ENCODE results near the gene PRPF8. TPM values are rescaled to one million over a fixed set of nuclear protein-coding genes. Genes with fewer than 3 reads are reported as not detected.

Gene PRPF8
- total RNA-seq, 1 experiment from 2014 or later = 296 TPM

GRCh38 chr17:1607971-1608320 is 76.7 kb downstream of the PRPF8 start:
- no peaks in the 10 kb centered on the region for H3K27me3 ChIP-seq (ENCODE audit: control insufficient read depth, insufficient read depth, low read length)
- ChIA-PET CTCF (no interaction called here), POLR2A (no interaction called here)
- in situ Hi-C loops (cut with HindIII; ENCODE audit: low pct_unique_long_range_greater_than_20kb, low sequenced_read_pairs) (no loop called here), intact Hi-C loops (cut with micrococcal nuclease; ENCODE audit: unreplicated experiment) (no loop called here)
- H3K9me3 ChIP-seq (ENCODE audit: control insufficient read depth, insufficient read depth, low read depth, low read length) = no peaks in the 10 kb centered on the region
- DNase-seq (ENCODE audit: low read depth, low spot score) = no peak
- no peaks in the 10 kb centered on the region for H3K36me3 ChIP-seq (ENCODE audit: control insufficient read depth, insufficient read depth, low read length)
- no TSS peak for BruUV-seq (replicated peaks)
- H3K4me3 ChIP-seq (ENCODE audit: low read depth in 2 of 2, low read length in 2 of 2) = no peak overlapping the region
- TF ChIP-seq TCF7L2 (IDR thresholded peaks at IDR 0.05; ENCODE audit: low read depth, low read length) = no peak
- TF ChIP-seq, protein P1, sequence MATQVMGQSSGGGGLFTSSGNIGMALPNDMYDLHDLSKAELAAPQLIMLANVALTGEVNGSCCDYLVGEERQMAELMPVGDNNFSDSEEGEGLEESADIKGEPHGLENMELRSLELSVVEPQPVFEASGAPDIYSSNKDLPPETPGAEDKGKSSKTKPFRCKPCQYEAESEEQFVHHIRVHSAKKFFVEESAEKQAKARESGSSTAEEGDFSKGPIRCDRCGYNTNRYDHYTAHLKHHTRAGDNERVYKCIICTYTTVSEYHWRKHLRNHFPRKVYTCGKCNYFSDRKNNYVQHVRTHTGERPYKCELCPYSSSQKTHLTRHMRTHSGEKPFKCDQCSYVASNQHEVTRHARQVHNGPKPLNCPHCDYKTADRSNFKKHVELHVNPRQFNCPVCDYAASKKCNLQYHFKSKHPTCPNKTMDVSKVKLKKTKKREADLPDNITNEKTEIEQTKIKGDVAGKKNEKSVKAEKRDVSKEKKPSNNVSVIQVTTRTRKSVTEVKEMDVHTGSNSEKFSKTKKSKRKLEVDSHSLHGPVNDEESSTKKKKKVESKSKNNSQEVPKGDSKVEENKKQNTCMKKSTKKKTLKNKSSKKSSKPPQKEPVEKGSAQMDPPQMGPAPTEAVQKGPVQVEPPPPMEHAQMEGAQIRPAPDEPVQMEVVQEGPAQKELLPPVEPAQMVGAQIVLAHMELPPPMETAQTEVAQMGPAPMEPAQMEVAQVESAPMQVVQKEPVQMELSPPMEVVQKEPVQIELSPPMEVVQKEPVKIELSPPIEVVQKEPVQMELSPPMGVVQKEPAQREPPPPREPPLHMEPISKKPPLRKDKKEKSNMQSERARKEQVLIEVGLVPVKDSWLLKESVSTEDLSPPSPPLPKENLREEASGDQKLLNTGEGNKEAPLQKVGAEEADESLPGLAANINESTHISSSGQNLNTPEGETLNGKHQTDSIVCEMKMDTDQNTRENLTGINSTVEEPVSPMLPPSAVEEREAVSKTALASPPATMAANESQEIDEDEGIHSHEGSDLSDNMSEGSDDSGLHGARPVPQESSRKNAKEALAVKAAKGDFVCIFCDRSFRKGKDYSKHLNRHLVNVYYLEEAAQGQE (IDR thresholded peaks at IDR 0.05; ENCODE audit: insufficient read depth in 1 of 2, low read depth in 2 of 2, low read length in 1 of 2) = no peak
- TF ChIP-seq POLR2AphosphoS5 (IDR thresholded peaks at IDR 0.05; ENCODE audit: low read depth, low read length) = no peak
- TF ChIP-seq, protein P2, sequence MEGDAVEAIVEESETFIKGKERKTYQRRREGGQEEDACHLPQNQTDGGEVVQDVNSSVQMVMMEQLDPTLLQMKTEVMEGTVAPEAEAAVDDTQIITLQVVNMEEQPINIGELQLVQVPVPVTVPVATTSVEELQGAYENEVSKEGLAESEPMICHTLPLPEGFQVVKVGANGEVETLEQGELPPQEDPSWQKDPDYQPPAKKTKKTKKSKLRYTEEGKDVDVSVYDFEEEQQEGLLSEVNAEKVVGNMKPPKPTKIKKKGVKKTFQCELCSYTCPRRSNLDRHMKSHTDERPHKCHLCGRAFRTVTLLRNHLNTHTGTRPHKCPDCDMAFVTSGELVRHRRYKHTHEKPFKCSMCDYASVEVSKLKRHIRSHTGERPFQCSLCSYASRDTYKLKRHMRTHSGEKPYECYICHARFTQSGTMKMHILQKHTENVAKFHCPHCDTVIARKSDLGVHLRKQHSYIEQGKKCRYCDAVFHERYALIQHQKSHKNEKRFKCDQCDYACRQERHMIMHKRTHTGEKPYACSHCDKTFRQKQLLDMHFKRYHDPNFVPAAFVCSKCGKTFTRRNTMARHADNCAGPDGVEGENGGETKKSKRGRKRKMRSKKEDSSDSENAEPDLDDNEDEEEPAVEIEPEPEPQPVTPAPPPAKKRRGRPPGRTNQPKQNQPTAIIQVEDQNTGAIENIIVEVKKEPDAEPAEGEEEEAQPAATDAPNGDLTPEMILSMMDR (IDR thresholded peaks at IDR 0.05) = no peak
- TF ChIP-seq SIN3A (IDR thresholded peaks at IDR 0.05; ENCODE audit: borderline replicate concordance, insufficient read depth, low read depth, low read length) = no peak
- H3K27ac ChIP-seq (ENCODE audit: low read length) = no peak overlapping the region
- no peaks in the 10 kb centered on the region for H3K4me1 ChIP-seq (ENCODE audit: control insufficient read depth, insufficient read depth, low read length)
- ATAC-seq = no peak

DNA sequence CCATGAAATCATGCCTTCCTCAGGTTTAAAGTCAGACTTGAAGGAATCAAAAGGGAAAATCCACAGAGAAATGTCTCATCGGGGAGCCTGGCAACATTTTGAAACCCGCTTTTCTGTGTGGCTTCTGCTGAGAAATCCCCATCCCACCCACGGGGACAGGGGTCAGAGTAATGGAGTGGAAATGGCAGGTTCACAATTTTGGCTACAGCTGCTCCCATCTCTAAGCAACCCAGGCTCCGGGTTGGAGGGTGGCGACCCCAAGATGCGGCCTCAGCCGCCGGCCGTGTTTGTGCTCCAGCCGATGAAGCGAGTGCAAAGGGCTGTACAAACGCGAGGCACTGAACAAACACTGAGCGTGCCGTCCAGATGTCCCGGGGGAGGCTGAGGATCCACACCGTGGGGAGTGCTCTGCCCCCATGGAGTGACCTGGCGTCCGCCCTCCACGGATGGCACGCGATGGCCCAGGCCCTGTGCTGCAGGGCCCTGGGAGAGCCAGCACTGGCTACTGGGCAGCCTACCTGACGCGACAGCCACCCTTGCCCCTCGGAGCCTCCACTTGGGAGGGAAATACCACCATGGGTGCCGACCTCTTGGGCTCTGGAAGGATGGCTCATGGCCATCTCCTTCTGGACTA is 78.2 kb downstream of the PRPF8 start:
- Histone ChIP-seq H3K36me3 (ENCODE audit: control insufficient read depth, insufficient read depth, low read length) (no peaks in the 10 kb centered on the region), H3K27me3 (ENCODE audit: control insufficient read depth, insufficient read depth, low read length) (no peaks in the 10 kb centered on the region), H3K4me3 (ENCODE audit: low read depth in 2 of 2, low read length in 2 of 2) (no peak overlapping the region), H3K9me3 (ENCODE audit: control insufficient read depth, insufficient read depth, low read depth, low read length) (no peaks in the 10 kb centered on the region), H3K4me1 (ENCODE audit: control insufficient read depth, insufficient read depth, low read length) (no peaks in the 10 kb centered on the region), H3K27ac (ENCODE audit: low read length) (no peak overlapping the region)
- DNase-seq (ENCODE audit: low read depth, low spot score) = no peak
- TF ChIP-seq, protein P2 (IDR thresholded peaks at IDR 0.05) = no peak
- TF ChIP-seq, protein P1 (IDR thresholded peaks at IDR 0.05; ENCODE audit: insufficient read depth in 1 of 2, low read depth in 2 of 2, low read length in 1 of 2) = no peak
- TF ChIP-seq TCF7L2 (IDR thresholded peaks at IDR 0.05; ENCODE audit: low read depth, low read length) (no peak), POLR2AphosphoS5 (IDR thresholded peaks at IDR 0.05; ENCODE audit: low read depth, low read length) (no peak), SIN3A (IDR thresholded peaks at IDR 0.05; ENCODE audit: borderline replicate concordance, insufficient read depth, low read depth, low read length) (no peak)
- ChIA-PET POLR2A (no interaction called here), CTCF (interaction anchor here (0.6 kb wide), 1 partner anchor 32 kb away, joined by 11 read pairs; no protein-coding TSS in a partner anchor)
- no TSS peak for BruUV-seq (replicated peaks)
- ATAC-seq = no peak
- in situ Hi-C loops (cut with HindIII; ENCODE audit: low pct_unique_long_range_greater_than_20kb, low sequenced_read_pairs) (no loop called here), intact Hi-C loops (cut with micrococcal nuclease; ENCODE audit: unreplicated experiment) (no loop called here)
